SK-N-SH (cell line): Measurements from ENCODE around the gene TEKT5. TPM values are rescaled to one million over a fixed set of nuclear protein-coding genes. Genes with fewer than 3 reads are reported as not detected.

Source experiments
- CTCF ChIA-PET: fragments of 300-600, 350-600 bp; formaldehyde crosslinking; extraction: SDS; loops from one replicate; lab custom pipeline; 2021; lab: Yijun Ruan, JAX
- POLR2A ChIA-PET: fragments of 350-600 bp; sonication (Branson Sonifier 250); formaldehyde crosslinking; extraction: SDS; loops from one replicate; lab custom pipeline; 2020; ENCODE audit warnings: antibody characterized with exemption, inconsistent platforms; lab: Yijun Ruan, JAX
- DNase-seq: peaks from one replicate; pipeline ENCODE4 v3.0.0; 2012
- H2AFZ ChIP-seq: fragments of 200-600 bp; sonication (generic); 2 replicates; pipeline ENCODE4 v1.8.1; 2016; ENCODE audit warnings: antibody characterized with exemption, mild to moderate bottlenecking, low read depth
- H3F3A ChIP-seq: fragments of 200-600 bp; sonication (generic); replicated peaks from 2 replicates; pipeline ENCODE3; 2016; ENCODE audit warnings: antibody characterized with exemption, mild to moderate bottlenecking; ENCODE audit not compliant: insufficient read depth
- H3K27ac ChIP-seq, 2 experiments: fragments of 200-500 bp in 1 of 2; fragments of 200-600 bp in 1 of 2; sonication (Bioruptor generic) in 1 of 2; sonication (generic), shearing (Covaris generic) in 1 of 2; 2 replicates each; pipeline versions ENCODE4 v1.5.1 to v1.6.1; 2014 to 2016; ENCODE audit warnings: low read depth in 2 of 2, inconsistent platforms in 1 of 2, low read length in 1 of 2, mild to moderate bottlenecking in 1 of 2, mixed read lengths in 1 of 2
- H3K27me3 ChIP-seq: fragments of 200-600 bp; sonication (generic), shearing (Covaris generic); 2 replicates; pipeline ENCODE4 v1.6.1; 2016; ENCODE audit warnings: mixed run types; ENCODE audit not compliant: insufficient read depth
- H3K36me3 ChIP-seq, 2 experiments: fragments of 200-500 bp in 1 of 2; fragments of 200-600 bp in 1 of 2; sonication (Bioruptor generic) in 1 of 2; sonication (generic) in 1 of 2; replicated peaks in 1 of 2; 2 replicates each; pipeline versions ENCODE3 to v1.5.1; 2014 to 2016; ENCODE audit warnings: low read length in 1 of 2, mild to moderate bottlenecking in 1 of 2; ENCODE audit not compliant: insufficient read depth in 2 of 2, control insufficient read depth in 1 of 2
- H3K4me1 ChIP-seq, 2 experiments: fragments of 200-500 bp in 1 of 2; fragments of 200-600 bp in 1 of 2; sonication (Bioruptor generic) in 1 of 2; sonication (generic), shearing (Covaris generic) in 1 of 2; 2 replicates each; pipeline versions ENCODE4 v1.5.1 to v1.6.1; 2014 to 2016; ENCODE audit warnings: low read depth in 1 of 2, low read length in 1 of 2, mixed run types in 1 of 2; ENCODE audit not compliant: insufficient read depth in 2 of 2, control insufficient read depth in 1 of 2
- H3K4me2 ChIP-seq: fragments of 200-600 bp; sonication (generic), shearing (Covaris generic); 2 replicates; pipeline ENCODE4 v1.6.1; 2017; ENCODE audit warnings: mixed run types
- H3K4me3 ChIP-seq, 2 experiments: fragments of 200-500 bp in 1 of 2; fragments of 200-600 bp in 1 of 2; sonication (Bioruptor generic) in 1 of 2; sonication (generic), shearing (Covaris generic) in 1 of 2; 2 replicates each; pipeline versions ENCODE4 v1.5.1 to v1.8.1; 2014 to 2016; ENCODE audit warnings: low read depth in 2 of 2, inconsistent platforms in 1 of 2, low read length in 1 of 2, mild to moderate bottlenecking in 1 of 2, mixed read lengths in 1 of 2, moderate library complexity in 1 of 2
- H3K79me2 ChIP-seq: fragments of 200-600 bp; sonication (generic); 2 replicates; pipeline ENCODE4 v1.8.1; 2017; ENCODE audit warnings: mild to moderate bottlenecking; ENCODE audit not compliant: insufficient read depth
- H3K9ac ChIP-seq: fragments of 200-600 bp; sonication (generic); 2 replicates; pipeline ENCODE4 v1.6.1; 2017; ENCODE audit warnings: mixed run types
- H3K9me2 ChIP-seq: fragments of 200-600 bp; sonication (generic); 2 replicates; pipeline ENCODE4 v1.6.1; 2017; ENCODE audit warnings: mixed run types
- H3K9me3 ChIP-seq: fragments of 200-600 bp; sonication (generic); 2 replicates; pipeline ENCODE4 v1.6.1; 2017; ENCODE audit warnings: mixed run types, mild to moderate bottlenecking, moderate library complexity
- H4K20me1 ChIP-seq: fragments of 200-600 bp; sonication (generic); 2 replicates; pipeline ENCODE4 v1.6.1; 2017; ENCODE audit warnings: mild to moderate bottlenecking, mixed run types; ENCODE audit not compliant: insufficient read depth
- GABPA ChIP-seq: IDR thresholded peaks from 2 replicates; pipeline ENCODE4 v1.4.0; 2012; ENCODE audit warnings: low read depth, mild to moderate bottlenecking
- GATA2 ChIP-seq: sonication (generic); formaldehyde crosslinking; IDR thresholded peaks from 2 replicates; pipeline ENCODE4 v1.5.0; 2020; ENCODE audit warnings: mild to moderate bottlenecking, missing genetic modification reagents
- RAD21 ChIP-seq: IDR thresholded peaks from 2 replicates; pipeline ENCODE4 v1.6.1; 2012; ENCODE audit warnings: mild to moderate bottlenecking, low read length
- RCOR1 ChIP-seq: fragments of 150-350 bp; IDR thresholded peaks from 2 replicates; pipeline ENCODE4 v1.6.1; 2017; ENCODE audit warnings: antibody characterized with exemption, low read length
- TAF1 ChIP-seq: IDR thresholded peaks from 2 replicates; pipeline ENCODE4 v1.6.1; 2012; ENCODE audit warnings: low read depth, mild to moderate bottlenecking, low read length, moderate library complexity, borderline replicate concordance
- WGBS: methylation state at CpG from one replicate; pipeline ENCODE4 v1.1.6; 2017; ENCODE audit warnings: low lambda C conversion rate; 5-methylcytosine and 5-hydroxymethylcytosine counted together
- polyA plus RNA-seq, 3 experiments: library from polyadenylated mRNA; depleted of rRNA; stranded (reverse); fragments of >200 nt; gene quantifications; 2 replicates each; pipeline ENCODE4 v1.2.3, GENCODE V29; 2012
- TF ChIP-seq, protein P1 (sequence below): fragments of 200-600 bp; sonication (generic); IDR thresholded peaks from 2 replicates; pipeline ENCODE4 v1.6.1; 2017; ENCODE audit warnings: antibody characterized with exemption, mild to moderate bottlenecking, moderate library complexity
- TF ChIP-seq, protein P2 (sequence below): IDR thresholded peaks from 2 replicates; pipeline ENCODE4 v1.6.1; 2012; ENCODE audit warnings: mild to moderate bottlenecking, low read depth, low read length, moderate library complexity
- TF ChIP-seq, protein P3 (sequence below): IDR thresholded peaks from 2 replicates; pipeline ENCODE4 v1.4.0; 2012; ENCODE audit warnings: low read depth, borderline replicate concordance

Gene TEKT5
- polyA plus RNA-seq, 1 of the 3 experiments (the other 2 are of a cell fraction), result not detected

DNA sequence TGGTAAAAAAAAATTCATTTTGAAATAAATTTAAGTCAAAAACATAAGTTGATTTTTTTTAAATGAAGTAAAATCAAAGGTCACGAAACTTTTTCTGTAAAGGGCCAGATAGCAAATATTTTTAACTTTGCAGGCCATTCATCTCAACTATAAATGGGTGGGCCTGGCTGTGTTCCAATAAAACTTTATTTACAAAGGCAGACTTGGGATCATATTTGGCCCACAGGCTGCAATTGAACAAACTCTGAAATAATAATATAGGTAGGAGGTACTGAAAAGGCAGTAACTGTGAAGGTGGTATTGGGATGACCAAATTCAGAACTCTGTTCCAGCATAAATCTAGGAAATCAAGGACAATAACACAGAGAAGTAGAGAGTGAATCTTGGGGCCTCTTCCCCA, 102.1 kb downstream of the TEKT5 start:
- Histone ChIP-seq H3K36me3 (no peaks in the 10 kb centered on the region), H2AFZ (no peak overlapping the region), H3K9ac (no peak overlapping the region), H4K20me1 (no peaks in the 10 kb centered on the region), H3K9me2 (no peaks in the 10 kb centered on the region), H3K9me3 (no peaks in the 10 kb centered on the region), H3K79me2 (no peaks in the 10 kb centered on the region), H3F3A (no peaks in the 10 kb centered on the region), H3K27ac (no peak overlapping the region)
- POLR2A ChIA-PET, result no interaction called here
- CTCF ChIA-PET, result interaction anchor here (0.6 kb wide), 1 partner anchor 20 kb away, joined by 3 read pairs; no protein-coding TSS in a partner anchor
- DNase-seq, result no peak
- TF ChIP-seq TAF1 (no peak), GATA2 (no peak), GABPA (no peak), RAD21 (no peak)
- TF ChIP-seq, protein P1, sequence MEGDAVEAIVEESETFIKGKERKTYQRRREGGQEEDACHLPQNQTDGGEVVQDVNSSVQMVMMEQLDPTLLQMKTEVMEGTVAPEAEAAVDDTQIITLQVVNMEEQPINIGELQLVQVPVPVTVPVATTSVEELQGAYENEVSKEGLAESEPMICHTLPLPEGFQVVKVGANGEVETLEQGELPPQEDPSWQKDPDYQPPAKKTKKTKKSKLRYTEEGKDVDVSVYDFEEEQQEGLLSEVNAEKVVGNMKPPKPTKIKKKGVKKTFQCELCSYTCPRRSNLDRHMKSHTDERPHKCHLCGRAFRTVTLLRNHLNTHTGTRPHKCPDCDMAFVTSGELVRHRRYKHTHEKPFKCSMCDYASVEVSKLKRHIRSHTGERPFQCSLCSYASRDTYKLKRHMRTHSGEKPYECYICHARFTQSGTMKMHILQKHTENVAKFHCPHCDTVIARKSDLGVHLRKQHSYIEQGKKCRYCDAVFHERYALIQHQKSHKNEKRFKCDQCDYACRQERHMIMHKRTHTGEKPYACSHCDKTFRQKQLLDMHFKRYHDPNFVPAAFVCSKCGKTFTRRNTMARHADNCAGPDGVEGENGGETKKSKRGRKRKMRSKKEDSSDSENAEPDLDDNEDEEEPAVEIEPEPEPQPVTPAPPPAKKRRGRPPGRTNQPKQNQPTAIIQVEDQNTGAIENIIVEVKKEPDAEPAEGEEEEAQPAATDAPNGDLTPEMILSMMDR, result no peak
- TF ChIP-seq, protein P2, sequence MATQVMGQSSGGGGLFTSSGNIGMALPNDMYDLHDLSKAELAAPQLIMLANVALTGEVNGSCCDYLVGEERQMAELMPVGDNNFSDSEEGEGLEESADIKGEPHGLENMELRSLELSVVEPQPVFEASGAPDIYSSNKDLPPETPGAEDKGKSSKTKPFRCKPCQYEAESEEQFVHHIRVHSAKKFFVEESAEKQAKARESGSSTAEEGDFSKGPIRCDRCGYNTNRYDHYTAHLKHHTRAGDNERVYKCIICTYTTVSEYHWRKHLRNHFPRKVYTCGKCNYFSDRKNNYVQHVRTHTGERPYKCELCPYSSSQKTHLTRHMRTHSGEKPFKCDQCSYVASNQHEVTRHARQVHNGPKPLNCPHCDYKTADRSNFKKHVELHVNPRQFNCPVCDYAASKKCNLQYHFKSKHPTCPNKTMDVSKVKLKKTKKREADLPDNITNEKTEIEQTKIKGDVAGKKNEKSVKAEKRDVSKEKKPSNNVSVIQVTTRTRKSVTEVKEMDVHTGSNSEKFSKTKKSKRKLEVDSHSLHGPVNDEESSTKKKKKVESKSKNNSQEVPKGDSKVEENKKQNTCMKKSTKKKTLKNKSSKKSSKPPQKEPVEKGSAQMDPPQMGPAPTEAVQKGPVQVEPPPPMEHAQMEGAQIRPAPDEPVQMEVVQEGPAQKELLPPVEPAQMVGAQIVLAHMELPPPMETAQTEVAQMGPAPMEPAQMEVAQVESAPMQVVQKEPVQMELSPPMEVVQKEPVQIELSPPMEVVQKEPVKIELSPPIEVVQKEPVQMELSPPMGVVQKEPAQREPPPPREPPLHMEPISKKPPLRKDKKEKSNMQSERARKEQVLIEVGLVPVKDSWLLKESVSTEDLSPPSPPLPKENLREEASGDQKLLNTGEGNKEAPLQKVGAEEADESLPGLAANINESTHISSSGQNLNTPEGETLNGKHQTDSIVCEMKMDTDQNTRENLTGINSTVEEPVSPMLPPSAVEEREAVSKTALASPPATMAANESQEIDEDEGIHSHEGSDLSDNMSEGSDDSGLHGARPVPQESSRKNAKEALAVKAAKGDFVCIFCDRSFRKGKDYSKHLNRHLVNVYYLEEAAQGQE, result no peak
- TF ChIP-seq, protein P3, sequence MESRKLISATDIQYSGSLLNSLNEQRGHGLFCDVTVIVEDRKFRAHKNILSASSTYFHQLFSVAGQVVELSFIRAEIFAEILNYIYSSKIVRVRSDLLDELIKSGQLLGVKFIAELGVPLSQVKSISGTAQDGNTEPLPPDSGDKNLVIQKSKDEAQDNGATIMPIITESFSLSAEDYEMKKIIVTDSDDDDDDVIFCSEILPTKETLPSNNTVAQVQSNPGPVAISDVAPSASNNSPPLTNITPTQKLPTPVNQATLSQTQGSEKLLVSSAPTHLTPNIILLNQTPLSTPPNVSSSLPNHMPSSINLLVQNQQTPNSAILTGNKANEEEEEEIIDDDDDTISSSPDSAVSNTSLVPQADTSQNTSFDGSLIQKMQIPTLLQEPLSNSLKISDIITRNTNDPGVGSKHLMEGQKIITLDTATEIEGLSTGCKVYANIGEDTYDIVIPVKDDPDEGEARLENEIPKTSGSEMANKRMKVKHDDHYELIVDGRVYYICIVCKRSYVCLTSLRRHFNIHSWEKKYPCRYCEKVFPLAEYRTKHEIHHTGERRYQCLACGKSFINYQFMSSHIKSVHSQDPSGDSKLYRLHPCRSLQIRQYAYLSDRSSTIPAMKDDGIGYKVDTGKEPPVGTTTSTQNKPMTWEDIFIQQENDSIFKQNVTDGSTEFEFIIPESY, result no peak
- TF ChIP-seq, all 33 proteins: peak for 0
- 37% methylated on average over 1 of the region's 1 CpG for WGBS
- no peaks in the 10 kb centered on the region; a peak in 1 of 4 replicates for H3K4me1 ChIP-seq
- H3K27me3 ChIP-seq, result no peaks in the 10 kb centered on the region; the same call in 1 of the 2 replicates
- no peak overlapping the region for H3K4me2 ChIP-seq
- no peak overlapping the region for H3K4me3 ChIP-seq

DNA sequence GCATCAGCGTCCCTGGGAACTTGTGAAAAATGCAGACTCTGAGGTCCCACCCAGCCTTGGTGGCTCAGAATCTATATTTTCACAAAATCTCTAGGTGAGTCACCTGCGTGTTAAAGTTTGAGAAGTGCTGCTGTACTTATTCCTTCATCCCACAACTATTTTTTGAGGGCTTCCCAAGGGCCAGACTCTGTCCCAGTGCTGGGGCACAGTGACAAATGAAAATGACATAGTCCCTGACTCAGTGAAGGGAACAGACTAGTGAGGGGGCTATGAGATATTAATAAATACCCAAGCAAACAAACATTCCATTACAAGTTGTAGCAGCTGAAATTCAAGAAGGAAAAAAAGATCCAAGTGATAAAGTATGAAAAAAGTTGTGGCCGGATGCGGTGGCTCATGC, 104.4 kb downstream of the TEKT5 start:
- Histone ChIP-seq H3K27me3 (no peaks in the 10 kb centered on the region; the same call in 1 of the 2 replicates), H4K20me1 (no peaks in the 10 kb centered on the region), H3F3A (no peaks in the 10 kb centered on the region), H2AFZ (no peak overlapping the region), H3K4me2 (no peak overlapping the region), H3K4me3 (no peak overlapping the region), H3K36me3 (no peaks in the 10 kb centered on the region), H3K79me2 (no peaks in the 10 kb centered on the region), H3K9ac (no peak overlapping the region), H3K27ac (no peak overlapping the region), H3K9me3 (no peaks in the 10 kb centered on the region), H3K9me2 (no peaks in the 10 kb centered on the region), H3K4me1 (no peaks in the 10 kb centered on the region; a peak in 1 of 4 replicates)
- 65% methylated on average over 4 of the region's 4 CpGs for WGBS
- TF ChIP-seq RCOR1, result no peak
- ChIA-PET CTCF (interaction anchor here (1.3 kb wide), 1 partner anchor 11 kb away, joined by 4 read pairs; no protein-coding TSS in a partner anchor), POLR2A (no interaction called here)
- DNase-seq, result no peak
